Measurements from ENCODE around the gene F2R.

GRCh38 chr5:76766746-76767145, 50.8 kb downstream of the F2R start:
- TF ChIP-seq CTCF (IDR thresholded peaks at IDR 0.05; ENCODE audit: extremely low read depth in 1 of 2, insufficient read depth in 1 of 2, low read depth in 1 of 2, low read length in 2 of 2) (no peak), EZH2 (IDR thresholded peaks at IDR 0.05; ENCODE audit: borderline replicate concordance, low read depth, low read length, severe bottlenecking) (no peak), POLR2A (IDR thresholded peaks at IDR 0.05; ENCODE audit: low read depth, low read length) (no peak), MYC (IDR thresholded peaks at IDR 0.05; ENCODE audit: low read depth, low read length) (no peak), POLR2AphosphoS5 (IDR thresholded peaks at IDR 0.05; ENCODE audit: insufficient read depth, low read depth, low read length) (no peak)

All from endothelial cell of umbilical vein (primary cell).